ENCODE data around the gene GALNT2.

DNA sequence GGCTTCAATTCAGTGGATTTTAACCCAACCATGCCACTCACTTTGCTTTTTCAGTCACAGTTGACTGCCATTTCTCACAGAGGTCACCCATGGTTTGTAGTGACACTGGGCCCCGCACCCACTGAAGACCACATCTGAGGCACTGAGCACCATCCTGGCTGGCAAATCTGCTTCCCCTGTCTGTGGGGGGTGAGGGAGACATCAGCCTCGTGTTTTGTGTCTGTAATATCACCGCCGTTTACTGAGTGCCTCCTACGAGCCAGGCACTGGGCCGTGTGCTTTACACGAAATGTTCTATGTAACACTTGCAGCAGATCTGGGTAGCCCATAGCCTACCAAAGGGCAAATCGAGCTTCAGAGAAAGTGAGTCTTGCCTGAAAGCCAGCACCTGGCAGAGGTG is 197.3 kb downstream of the GALNT2 start:
- TF ChIP-seq POLR2A (IDR thresholded peaks at IDR 0.05), result no peak
- TF ChIP-seq, protein P1, sequence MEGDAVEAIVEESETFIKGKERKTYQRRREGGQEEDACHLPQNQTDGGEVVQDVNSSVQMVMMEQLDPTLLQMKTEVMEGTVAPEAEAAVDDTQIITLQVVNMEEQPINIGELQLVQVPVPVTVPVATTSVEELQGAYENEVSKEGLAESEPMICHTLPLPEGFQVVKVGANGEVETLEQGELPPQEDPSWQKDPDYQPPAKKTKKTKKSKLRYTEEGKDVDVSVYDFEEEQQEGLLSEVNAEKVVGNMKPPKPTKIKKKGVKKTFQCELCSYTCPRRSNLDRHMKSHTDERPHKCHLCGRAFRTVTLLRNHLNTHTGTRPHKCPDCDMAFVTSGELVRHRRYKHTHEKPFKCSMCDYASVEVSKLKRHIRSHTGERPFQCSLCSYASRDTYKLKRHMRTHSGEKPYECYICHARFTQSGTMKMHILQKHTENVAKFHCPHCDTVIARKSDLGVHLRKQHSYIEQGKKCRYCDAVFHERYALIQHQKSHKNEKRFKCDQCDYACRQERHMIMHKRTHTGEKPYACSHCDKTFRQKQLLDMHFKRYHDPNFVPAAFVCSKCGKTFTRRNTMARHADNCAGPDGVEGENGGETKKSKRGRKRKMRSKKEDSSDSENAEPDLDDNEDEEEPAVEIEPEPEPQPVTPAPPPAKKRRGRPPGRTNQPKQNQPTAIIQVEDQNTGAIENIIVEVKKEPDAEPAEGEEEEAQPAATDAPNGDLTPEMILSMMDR (IDR thresholded peaks at IDR 0.05), result no peak

All from adrenal gland (tissue), 5 donors.